Stimulated activated CD8-positive, alpha-beta memory T cell treated with anti-CD3 and anti-CD28 coated beads, Interleukin-7, amount 100 ng/mL, for 48 hours (primary cell): ENCODE measurements around the gene THADA.
"Not testable (repeated sequence)": the region's sequence is repeated elsewhere in the genome, so short reads cannot be mapped to it uniquely, and the experiment has no call there.

ENCODE experiments used
- DNase-seq, 2 donors: peaks; one replicate each; pipeline ENCODE4 v3.0.0-alpha.2; 2020; ENCODE audit warnings: low read depth in 1 of 2; ENCODE audit errors: extremely low read depth in 1 of 2

THADA gene

DNA sequence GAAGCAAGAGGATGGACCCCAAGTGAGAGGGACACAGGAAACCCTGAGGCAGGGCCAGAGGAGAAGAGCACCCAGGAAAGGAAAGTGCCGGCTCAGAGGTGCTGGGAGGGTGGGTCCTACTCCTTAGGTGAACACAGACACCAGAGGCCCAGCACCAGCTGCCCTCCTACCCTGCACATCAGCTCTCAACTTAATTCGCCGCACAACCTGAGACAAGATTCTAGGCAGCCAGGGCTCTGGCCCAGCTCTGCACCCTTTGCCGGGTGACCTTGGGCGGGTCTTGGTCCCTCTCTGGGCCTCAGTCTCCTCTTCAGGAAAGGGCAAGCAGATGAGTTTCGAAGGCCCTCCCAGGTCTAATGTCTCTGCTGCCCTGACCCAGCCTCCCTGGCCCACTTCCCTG is 397.6 kb downstream of the THADA start:
- DNase-seq: no peak

GRCh38 chr2:43197588-43197896 is 398.3 kb downstream of the THADA start:
- no peak for DNase-seq

GRCh38 chr2:43196768-43197587 is 398.9 kb downstream of the THADA start:
- DNase-seq: no peak

DNA sequence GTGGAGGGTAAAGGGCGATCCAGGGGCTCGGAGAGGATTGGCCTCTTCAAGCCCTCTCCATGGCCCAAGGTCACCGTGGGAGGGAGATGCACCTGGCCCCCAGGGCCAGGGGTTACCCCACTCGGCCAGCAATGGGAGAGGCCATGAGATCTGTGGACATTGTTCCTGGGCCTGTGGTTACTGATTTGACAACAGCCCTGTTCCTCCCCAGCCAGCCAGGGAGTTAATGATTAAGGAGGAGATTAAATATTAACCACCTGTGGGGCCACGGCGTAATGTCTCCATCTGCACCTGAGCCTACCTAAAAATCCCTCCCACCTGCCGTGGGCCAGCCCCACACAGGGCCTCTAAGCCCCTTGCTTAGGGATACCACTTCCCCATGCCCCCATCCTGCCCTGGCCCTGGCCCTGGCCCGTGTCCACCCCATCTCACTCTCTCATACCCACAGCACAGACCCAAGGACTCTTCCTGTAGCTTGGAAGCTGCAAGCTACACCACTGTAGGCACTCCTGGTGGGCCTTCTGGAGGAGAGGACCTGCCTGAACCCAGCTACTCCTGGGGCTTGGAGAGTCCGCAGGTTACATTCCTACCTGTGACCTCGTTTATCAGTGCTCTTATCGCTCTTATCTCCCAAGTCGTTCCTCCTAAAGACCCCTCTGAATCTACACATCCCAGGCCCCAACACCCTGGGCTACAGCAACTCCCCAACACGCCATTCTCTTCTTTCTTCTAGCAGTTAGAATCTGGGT is 401.5 kb downstream of the THADA start:
- no peak for DNase-seq

DNA sequence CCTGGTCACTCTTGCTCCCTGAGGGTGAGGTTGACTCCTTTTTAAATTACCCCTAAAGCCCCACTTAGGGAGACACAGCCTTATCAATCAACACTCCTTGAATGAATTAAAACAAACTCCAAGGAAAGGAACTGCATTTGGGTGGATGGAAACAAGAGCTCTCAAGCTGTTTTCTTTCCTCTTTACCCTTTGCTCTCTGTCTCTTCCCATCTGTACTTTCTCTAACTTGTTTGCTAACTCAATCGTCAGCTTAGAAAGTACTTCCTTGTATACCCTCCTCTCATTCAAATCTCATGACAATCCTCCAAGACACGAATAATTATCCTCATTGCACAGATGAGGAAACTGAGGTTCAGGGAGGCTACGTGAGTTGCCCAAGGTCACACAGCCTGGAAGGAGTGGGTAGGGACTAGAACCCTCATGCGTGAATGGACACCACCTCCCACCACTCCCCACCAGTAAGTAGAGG is 402.2 kb downstream of the THADA start:
- DNase-seq: no peak

GRCh38 chr2:43192744-43193651 is 402.8 kb downstream of the THADA start:
- DNase-seq: no peak

- no peak for DNase-seq
Observed at GRCh38 chr2:43191947-43192516, 403.8 kb downstream of the THADA start.

DNA sequence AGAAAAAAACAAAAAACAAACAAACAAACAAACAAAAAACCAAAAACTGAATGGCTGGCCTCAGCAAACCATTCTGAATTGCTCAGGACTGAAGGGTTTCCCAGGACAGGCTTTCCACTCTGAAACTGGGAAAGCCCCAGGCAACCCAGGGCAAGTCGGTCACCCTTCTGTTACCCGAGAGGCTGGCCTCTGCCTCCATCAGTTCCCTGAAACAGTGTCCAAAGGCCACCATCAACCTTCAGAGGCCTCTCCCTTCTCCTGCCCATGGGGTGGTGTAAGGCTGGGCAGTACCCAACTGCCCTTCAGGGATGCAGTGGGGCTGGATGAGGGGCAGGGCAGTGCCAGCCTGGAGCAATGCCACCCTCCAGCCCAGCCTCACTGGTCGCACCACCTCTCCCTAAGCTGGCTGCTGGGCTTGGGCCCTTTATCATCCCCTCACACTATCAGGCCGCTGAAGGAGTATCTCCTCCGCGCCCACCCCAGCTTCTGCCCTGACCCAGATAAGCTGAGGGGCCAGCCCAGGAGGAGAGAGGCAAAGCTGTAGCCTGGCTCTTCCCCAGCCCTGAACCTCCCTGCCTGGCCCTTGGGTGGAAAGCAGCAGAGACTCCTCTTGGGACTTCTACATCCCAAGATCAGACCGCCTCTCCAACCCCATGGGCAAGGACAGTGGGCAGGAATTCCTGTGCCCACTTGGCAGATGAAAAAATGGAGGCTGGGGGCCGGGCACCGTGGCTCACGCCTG is 405.4 kb downstream of the THADA start:
- DNase-seq: no peak

DNA sequence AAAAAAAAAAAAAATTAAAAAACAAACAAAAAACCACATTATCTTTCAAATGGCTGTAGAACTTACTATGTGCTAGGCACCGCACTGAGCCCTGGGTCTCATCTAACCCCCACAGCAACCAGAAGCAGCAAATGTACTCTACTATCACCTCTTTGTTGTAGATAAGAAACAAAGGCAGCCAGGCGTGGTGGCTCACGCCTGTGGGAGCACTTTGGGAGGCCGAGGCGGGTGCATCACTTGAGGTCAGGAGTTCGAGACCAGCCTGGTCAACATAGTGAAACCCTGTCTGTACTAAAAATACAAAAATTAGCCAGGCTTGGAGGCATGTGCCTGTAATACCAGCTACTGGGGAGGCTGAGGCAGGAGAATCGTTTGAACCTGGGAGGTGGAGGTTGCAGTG is 406.0 kb downstream of the THADA start:
- DNase-seq: not testable (repeated sequence)

DNA sequence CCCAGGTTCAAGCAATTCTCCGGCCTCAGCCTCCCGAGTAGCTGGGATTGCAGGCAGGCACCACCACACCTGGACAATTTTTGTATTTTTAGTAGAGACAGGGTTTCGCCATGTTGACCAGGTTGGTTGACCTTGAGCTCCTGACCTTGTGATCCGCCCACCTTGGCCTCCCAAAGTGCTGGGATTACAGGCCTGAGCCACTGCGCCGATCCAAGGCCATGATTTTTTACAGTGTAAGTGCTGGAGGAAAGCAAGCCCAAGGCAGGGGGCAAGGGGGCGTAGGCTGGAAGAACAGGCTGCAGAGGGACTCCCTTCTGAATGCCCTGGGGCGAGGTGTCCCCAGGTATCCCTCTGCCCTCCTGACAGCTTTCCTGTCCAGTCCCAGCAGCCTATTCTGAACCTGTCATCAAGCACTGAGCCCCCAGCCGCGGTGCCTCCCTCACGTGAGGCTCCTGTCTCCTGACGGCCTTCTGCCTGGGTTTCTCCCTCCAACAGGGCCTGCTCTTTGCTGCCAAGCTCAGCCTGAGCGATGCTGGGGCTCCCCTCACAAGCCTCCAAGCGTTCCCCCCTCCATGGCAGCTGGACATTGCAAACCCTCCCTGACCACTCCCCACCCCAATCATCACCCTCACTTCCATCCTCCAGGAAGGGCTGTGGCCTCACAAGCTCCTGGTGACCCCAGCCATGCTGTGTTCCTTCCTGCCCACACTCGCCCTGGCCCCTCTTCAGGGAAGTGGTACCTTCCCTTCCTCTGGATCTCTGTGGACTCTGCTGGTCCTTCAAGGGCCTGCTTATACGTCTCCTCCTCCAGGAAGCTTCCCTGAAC is 407.1 kb downstream of the THADA start:
- no peak for DNase-seq

- no peak for DNase-seq
Observed at GRCh38 chr2:43186679-43187374, 409.0 kb downstream of the THADA start.

GRCh38 chr2:43186321-43186678 is 409.5 kb downstream of the THADA start:
- no peak for DNase-seq

DNA sequence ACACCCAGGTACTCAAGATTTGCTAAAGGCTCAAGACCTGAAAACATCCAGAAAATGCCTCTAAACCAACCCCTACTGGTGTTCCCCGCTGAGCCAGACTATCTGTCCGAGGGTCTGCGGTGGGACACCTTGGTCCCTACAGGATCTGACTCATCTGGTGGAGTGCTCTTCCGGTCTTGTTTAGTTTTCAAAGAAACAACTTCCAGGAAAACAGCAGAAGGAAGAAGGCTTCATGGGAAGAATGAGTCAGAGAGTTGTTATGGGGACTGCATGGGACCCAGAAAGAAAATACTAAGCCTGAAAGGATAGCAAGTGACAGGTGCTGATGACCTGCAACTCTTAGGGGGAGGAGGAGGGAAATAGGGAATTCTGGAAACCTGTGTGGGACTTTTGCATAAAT is 410.7 kb downstream of the THADA start:
- no peak for DNase-seq

GRCh38 chr2:43184339-43184895 is 411.4 kb downstream of the THADA start:
- peak in 1 of 2 donors; percentile 62 for DNase-seq

DNA sequence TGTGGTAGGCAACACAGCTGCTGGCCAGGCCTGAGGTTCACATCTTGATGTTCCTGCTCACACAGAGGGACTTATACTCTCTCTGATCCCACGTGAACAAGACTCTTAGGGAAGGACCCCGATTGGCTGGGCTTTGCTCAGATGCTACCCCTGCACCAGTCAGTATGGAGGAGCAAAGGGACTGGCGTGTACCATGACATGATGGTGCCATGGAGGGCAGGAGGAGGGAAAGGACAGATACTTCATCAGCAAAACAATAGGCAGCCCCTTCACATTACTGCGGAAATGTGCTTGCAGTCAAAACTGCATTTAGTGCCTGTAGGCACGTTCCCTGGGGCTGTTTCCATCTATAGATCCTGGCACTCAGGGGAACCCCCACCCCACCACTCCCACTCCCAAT is 412.1 kb downstream of the THADA start:
- DNase-seq: no peak

- no peak for DNase-seq
Observed at GRCh38 chr2:43180897-43181296, 414.9 kb downstream of the THADA start.
